Fibroblast of lung (primary cell): ENCODE data around the gene PXN. TPM values are rescaled to one million over a fixed set of nuclear protein-coding genes. Genes with fewer than 3 reads are reported as not detected.
A peak's percentile ranks its signal among the peaks of the same experiment; 100 is the strongest.

Experiments used
- DNase-seq, 2 donors: peaks; one replicate each; pipeline versions ENCODE4 v3.0.0 to v3.0.0-alpha.2; 2010; ENCODE audit warnings: low read depth in 2 of 2
- H2AFZ ChIP-seq: 2 replicates; pipeline ENCODE4 v1.5.1; 2012; ENCODE audit warnings: low read length, control low read depth, inconsistent platforms
- H3K27ac ChIP-seq: 2 replicates; pipeline ENCODE4 v1.5.1; 2011; ENCODE audit warnings: low read length, control low read depth; ENCODE audit not compliant: insufficient read depth
- H3K27me3 ChIP-seq: 2 replicates; pipeline ENCODE4 v1.5.1; 2011; ENCODE audit warnings: mild to moderate bottlenecking, low read length; ENCODE audit not compliant: control insufficient read depth, insufficient read depth
- H3K36me3 ChIP-seq: 2 replicates; pipeline ENCODE4 v1.5.1; 2011; ENCODE audit warnings: low read length; ENCODE audit not compliant: control insufficient read depth, insufficient read depth
- H3K4me1 ChIP-seq: 2 replicates; pipeline ENCODE4 v1.5.1; 2011; ENCODE audit warnings: low read length; ENCODE audit not compliant: control insufficient read depth, insufficient read depth; ENCODE audit errors: extremely low read depth
- H3K4me2 ChIP-seq: 2 replicates; pipeline ENCODE4 v1.5.1; 2011; ENCODE audit warnings: low read length, control low read depth; ENCODE audit not compliant: insufficient read depth; ENCODE audit errors: extremely low read depth
- H3K4me3 ChIP-seq, 4 experiments: fragments of 200-600 bp in 1 of 4; sonication (generic) in 1 of 4; replicated peaks in 1 of 4; 2 replicates each; pipeline ENCODE4 v1.5.1; 2011 to 2016; ENCODE audit warnings: low read length in 4 of 4, low read depth in 3 of 4, mild to moderate bottlenecking in 3 of 4, control low read depth in 2 of 4, inconsistent platforms in 1 of 4, mixed read lengths in 1 of 4; ENCODE audit not compliant: insufficient read depth in 1 of 4; ENCODE audit errors: control extremely low read depth in 1 of 4
- H3K79me2 ChIP-seq: 2 replicates; pipeline ENCODE4 v1.5.1; 2012; ENCODE audit warnings: mild to moderate bottlenecking, low read length, inconsistent platforms; ENCODE audit not compliant: control insufficient read depth, insufficient read depth
- H3K9ac ChIP-seq: 2 replicates; pipeline ENCODE4 v1.5.1; 2011; ENCODE audit warnings: mild to moderate bottlenecking, low read length, control low read depth; ENCODE audit not compliant: insufficient read depth
- H3K9me3 ChIP-seq: 2 replicates; pipeline ENCODE4 v1.5.1; 2012; ENCODE audit warnings: low read depth, low read length; ENCODE audit not compliant: control insufficient read depth, insufficient read depth
- H4K20me1 ChIP-seq: 2 replicates; pipeline ENCODE4 v1.5.1; 2011; ENCODE audit warnings: low read length; ENCODE audit not compliant: control insufficient read depth, insufficient read depth; ENCODE audit errors: extremely low read depth
- CTCF ChIP-seq, 2 donors: IDR thresholded peaks in 1 of 2; conservative IDR thresholded peaks in 1 of 2; 1 replicate in 1 of 2; 2 replicates in 1 of 2; pipeline ENCODE4 v1.5.1; 2011 to 2012; ENCODE audit warnings: low read length in 2 of 2, control low read depth in 1 of 2, inconsistent platforms in 1 of 2, low read depth in 1 of 2, mild to moderate bottlenecking in 1 of 2
- EZH2 ChIP-seq: IDR thresholded peaks from 2 replicates; pipeline ENCODE4 v1.5.1; 2012; ENCODE audit warnings: low read length, control low read depth, mild to moderate bottlenecking; ENCODE audit errors: missing control alignments
- polyA plus RNA-seq, 2 donors: library from polyadenylated mRNA; depleted of rRNA in 1 of 2; stranded (reverse) in 1 of 2; unstranded in 1 of 2; fragments of >200 nt; gene quantifications; 2 replicates each; pipeline ENCODE4 v1.2.1, GENCODE V29; 2011 to 2012; ENCODE audit warnings: missing spikeins in 1 of 2
- total RNA-seq: library from RNA; depleted of rRNA; stranded (reverse); fragments of >200 nt; gene quantifications from 2 replicates; pipeline ENCODE4 v1.2.1, GENCODE V29; 2014

The PXN gene
- total and polyA plus RNA-seq, 2 donors (not counting 1 experiment from before 2014, with no cell fraction given) = 21.5 to 31.4 TPM

GRCh38 chr12:120267736-120268135 lies 2.2 kb upstream of the PXN start:
- Histone ChIP-seq H3K27ac (no peak overlapping the region), H3K9me3 (no peaks in the 10 kb centered on the region), H2AFZ (no peak overlapping the region), H3K9ac (no peak overlapping the region), H4K20me1 (no peaks in the 10 kb centered on the region), H3K36me3 (no peaks in the 10 kb centered on the region), H3K4me3 (no peak overlapping the region), H3K4me2 (no peak overlapping the region), H3K27me3 (no peaks in the 10 kb centered on the region), H3K79me2 (peaks cover 28% of the 10 kb centered on the region), H3K4me1 (peaks cover 3% of the 10 kb centered on the region)
- TF ChIP-seq EZH2 = no peak
- TF ChIP-seq CTCF (conservative IDR thresholded peaks at IDR 0.05 in 1 of 2, IDR thresholded peaks at IDR 0.05 in 1 of 2; ENCODE audit: low read depth in 1 of 2, low read length in 2 of 2) = no peak
- DNase-seq = no peak

GRCh38 chr12:120266180-120266870 lies 795 bp upstream of the PXN start:
- Histone ChIP-seq H3K4me2 (no peak overlapping the region), H3K4me3 (no peak overlapping the region), H2AFZ (no peak overlapping the region), H3K36me3 (no peaks in the 10 kb centered on the region), H3K9ac (no peak overlapping the region), H3K27me3 (no peaks in the 10 kb centered on the region), H3K4me1 (peaks cover 11% of the 10 kb centered on the region), H4K20me1 (no peaks in the 10 kb centered on the region), H3K9me3 (no peaks in the 10 kb centered on the region), H3K27ac (no peak overlapping the region), H3K79me2 (peaks cover 42% of the 10 kb centered on the region)
- TF ChIP-seq EZH2 (no peak), CTCF (conservative IDR thresholded peaks at IDR 0.05 in 1 of 2, IDR thresholded peaks at IDR 0.05 in 1 of 2; ENCODE audit: low read depth in 1 of 2, low read length in 2 of 2) (peak in 1 of 2 donors; percentile 2)
- no peak for DNase-seq

DNA sequence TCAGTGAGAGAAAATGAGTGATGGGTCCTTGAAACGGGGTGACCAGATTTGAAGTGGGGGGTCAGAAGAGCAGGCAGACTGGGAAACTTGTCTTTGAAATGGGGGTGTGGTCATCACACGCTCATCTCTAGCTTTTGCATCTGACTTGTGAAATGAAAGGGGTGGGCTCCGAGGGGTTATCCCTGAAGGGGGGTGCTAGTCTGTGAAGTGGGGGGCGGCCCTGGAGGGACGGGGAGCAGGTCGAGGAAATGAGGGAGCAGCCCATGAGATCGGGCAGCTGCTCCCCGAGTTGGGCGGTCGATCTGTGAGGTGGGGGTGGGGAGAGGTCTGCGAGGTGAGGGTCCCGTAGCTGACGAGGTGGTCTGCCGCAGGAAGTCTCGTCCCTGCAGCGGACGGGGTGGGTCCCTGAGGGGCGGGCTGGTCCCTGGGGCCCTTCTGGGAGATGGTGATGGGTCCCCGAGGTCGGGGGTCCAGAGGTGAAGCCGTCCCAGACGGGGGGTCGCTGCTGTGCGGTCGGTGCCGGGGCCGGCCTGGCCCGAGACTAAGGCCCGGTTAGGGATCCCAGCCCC lies 542 bp downstream of the PXN start:
- Histone ChIP-seq H4K20me1 (no peaks in the 10 kb centered on the region), H3K36me3 (no peaks in the 10 kb centered on the region), H3K4me3 (peak overlapping the region; percentile 67 to 92 (median 85)), H3K9me3 (no peaks in the 10 kb centered on the region), H3K79me2 (peaks cover 55% of the 10 kb centered on the region), H3K4me2 (peak overlapping the region; percentile 99), H2AFZ (no peak overlapping the region), H3K27ac (peak overlapping the region; percentile 50), H3K9ac (peak overlapping the region; percentile 77), H3K27me3 (no peaks in the 10 kb centered on the region), H3K4me1 (peaks cover 11% of the 10 kb centered on the region)
- TF ChIP-seq CTCF (conservative IDR thresholded peaks at IDR 0.05 in 1 of 2, IDR thresholded peaks at IDR 0.05 in 1 of 2; ENCODE audit: low read depth in 1 of 2, low read length in 2 of 2) (no peak), EZH2 (no peak)
- no peak for DNase-seq
